B cell (primary cell): ENCODE results near the gene FOXN3. TPM values are rescaled to one million over a fixed set of nuclear protein-coding genes. Genes with fewer than 3 reads are reported as not detected.

Experiments
- ATAC-seq: fragments of 200-7000 bp; cut with Tn5 transposase; one replicate; pipeline ENCODE4 v1.10.0; 2021; ENCODE audit warnings: low read depth, mild to moderate bottlenecking, moderate number of reproducible peaks, moderate library complexity
- CTCF ChIA-PET: fragments of 350-600 bp; sonication (Branson Sonifier 250); formaldehyde crosslinking; loops from one replicate; lab custom pipeline; 2021; ENCODE audit warnings: antibody characterized with exemption, inconsistent platforms; lab: Charles Lee
- POLR2A ChIA-PET: fragments of 350-600 bp; sonication (Branson Sonifier 250); formaldehyde crosslinking; loops from one replicate; lab custom pipeline; 2021; ENCODE audit warnings: antibody characterized with exemption; lab: Charles Lee
- DNase-seq: peaks from one replicate; pipeline ENCODE4 v3.0.0; 2013
- H2AFZ ChIP-seq: 2 replicates; pipeline ENCODE4 v1.6.1; 2012; ENCODE audit warnings: mild to moderate bottlenecking, low read depth, low read length; ENCODE audit not compliant: insufficient read depth, poor library complexity, severe bottlenecking
- H3K27ac ChIP-seq, 2 donors: 1 replicate in 1 of 2; 2 replicates in 1 of 2; pipeline ENCODE4 v1.5.1; 2012 to 2013; ENCODE audit warnings: low read length in 2 of 2, mild to moderate bottlenecking in 2 of 2, moderate library complexity in 1 of 2
- H3K27me3 ChIP-seq, 4 experiments: fragments of 200-600 bp in 1 of 4; sonication (generic) in 1 of 4; replicated peaks in 1 of 4; 1 replicate in 2 of 4; 2 replicates in 2 of 4; pipeline versions ENCODE4 v1.6.1 to v1.7.0; 2013 to 2016; ENCODE audit warnings: low read length in 3 of 4, mild to moderate bottlenecking in 2 of 4, mixed read lengths in 1 of 4, moderate library complexity in 1 of 4; ENCODE audit not compliant: insufficient read depth in 4 of 4, control insufficient read depth in 3 of 4; ENCODE audit errors: control extremely low read depth in 1 of 4
- H3K36me3 ChIP-seq, 2 experiments: replicated peaks in 1 of 2; 1 replicate in 1 of 2; 2 replicates in 1 of 2; pipeline versions ENCODE4 v1.6.1 to v1.7.1; 2013; ENCODE audit warnings: low read length in 1 of 2; ENCODE audit not compliant: insufficient read depth in 2 of 2, control insufficient read depth in 1 of 2; ENCODE audit errors: control extremely low read depth in 1 of 2, extremely low read depth in 1 of 2
- H3K4me1 ChIP-seq, 2 donors: fragments of 200-600 bp in 1 of 2; sonication (generic) in 1 of 2; 1 replicate in 1 of 2; 2 replicates in 1 of 2; pipeline versions ENCODE4 v1.5.1 to v1.6.1; 2013 to 2017; ENCODE audit warnings: low read length in 2 of 2; ENCODE audit not compliant: control insufficient read depth in 2 of 2, insufficient read depth in 2 of 2
- H3K4me2 ChIP-seq: replicated peaks from 2 replicates; pipeline ENCODE3; 2012; ENCODE audit warnings: mild to moderate bottlenecking, low read depth, low read length; ENCODE audit not compliant: poor library complexity, severe bottlenecking
- H3K4me3 ChIP-seq, 5 experiments: fragments of 200-600 bp in 1 of 5; sonication (generic) in 1 of 5; 1 replicate in 3 of 5; 2 replicates in 2 of 5; pipeline versions ENCODE4 v1.5.1 to v1.7.0; 2011 to 2016; ENCODE audit warnings: low read length in 4 of 5, mild to moderate bottlenecking in 4 of 5, low read depth in 2 of 5, control low read depth in 1 of 5, moderate library complexity in 1 of 5; ENCODE audit not compliant: insufficient read depth in 1 of 5; ENCODE audit errors: control extremely low read depth in 1 of 5, extremely low read depth in 1 of 5
- H3K79me2 ChIP-seq: fragments of 200-600 bp; sonication (generic); one replicate; pipeline ENCODE4 v1.6.0; 2016; ENCODE audit warnings: low read length; ENCODE audit not compliant: control insufficient read depth, insufficient read depth
- H3K9ac ChIP-seq: fragments of 200-600 bp; sonication (generic); 2 replicates; pipeline ENCODE4 v1.6.1; 2017; ENCODE audit warnings: mild to moderate bottlenecking, low read length, moderate library complexity
- H3K9me3 ChIP-seq, 3 donors: one replicate each; pipeline versions ENCODE4 v1.6.1 to v1.7.1; 2013; ENCODE audit warnings: low read length in 2 of 3; ENCODE audit not compliant: control insufficient read depth in 2 of 3, insufficient read depth in 1 of 3; ENCODE audit errors: control extremely low read depth in 1 of 3
- H4K20me1 ChIP-seq: 2 replicates; pipeline ENCODE4 v1.6.0; 2012; ENCODE audit warnings: mild to moderate bottlenecking, low read length; ENCODE audit not compliant: insufficient read depth, control insufficient read depth, poor library complexity, severe bottlenecking
- H3K27ac Mint-ChIP-seq: one replicate; pipeline ENCODE4 v1.8.0; 2021; ENCODE audit warnings: mixed read lengths
- H3K27me3 Mint-ChIP-seq: one replicate; pipeline ENCODE4 v1.8.0; 2021; ENCODE audit warnings: mixed read lengths
- H3K4me1 Mint-ChIP-seq: one replicate; pipeline ENCODE4 v1.8.0; 2021; ENCODE audit warnings: mixed read lengths
- H3K4me3 Mint-ChIP-seq: one replicate; pipeline ENCODE4 v1.8.0; 2021; ENCODE audit warnings: mixed read lengths
- H3K9me3 Mint-ChIP-seq: one replicate; pipeline ENCODE4 v1.8.0; 2022; ENCODE audit warnings: mixed read lengths; ENCODE audit not compliant: insufficient read depth
- EZH2 ChIP-seq: IDR thresholded peaks from 2 replicates; pipeline ENCODE4 v1.6.1; 2012; ENCODE audit warnings: borderline replicate concordance, low read depth, mild to moderate bottlenecking, moderate library complexity, low read length; ENCODE audit not compliant: insufficient read depth, poor library complexity, severe bottlenecking
- WGBS: methylation state at CpG from one replicate; pipeline ENCODE4 v1.1.5; 2013; ENCODE audit warnings: missing lambda C conversion rate; ENCODE audit not compliant: insufficient coverage; 5-methylcytosine and 5-hydroxymethylcytosine counted together
- intact Hi-C: fragments of 100-400 bp; cut with micrococcal nuclease; formaldehyde crosslinking; loops from one replicate; pipeline ENCODE4 v1.10.0; 2022
- polyA plus RNA-seq: library from polyadenylated mRNA; depleted of rRNA; stranded (reverse); fragments of >200 nt; gene quantifications from 2 replicates; pipeline ENCODE4 v1.2.3, GENCODE V29; 2012
- total RNA-seq, 2 donors: library from RNA; stranded (reverse); fragments of 120-200 nt in 1 of 2; gene quantifications; 1 replicate in 1 of 2; 2 replicates in 1 of 2; pipeline versions ENCODE4 v1.2.3 to v1.2.4, GENCODE V29; 2013 to 2022
- TF ChIP-seq, protein P1 (sequence below): fragments of 200-600 bp; IDR thresholded peaks from one replicate; pipeline ENCODE4 v1.8.0; 2022; ENCODE audit warnings: antibody characterized with exemption, mild to moderate bottlenecking

The FOXN3 gene
- total and polyA plus RNA-seq, 2 donors (not counting 1 experiment from before 2014, with no cell fraction given): 80.6 to 98.2 TPM

DNA sequence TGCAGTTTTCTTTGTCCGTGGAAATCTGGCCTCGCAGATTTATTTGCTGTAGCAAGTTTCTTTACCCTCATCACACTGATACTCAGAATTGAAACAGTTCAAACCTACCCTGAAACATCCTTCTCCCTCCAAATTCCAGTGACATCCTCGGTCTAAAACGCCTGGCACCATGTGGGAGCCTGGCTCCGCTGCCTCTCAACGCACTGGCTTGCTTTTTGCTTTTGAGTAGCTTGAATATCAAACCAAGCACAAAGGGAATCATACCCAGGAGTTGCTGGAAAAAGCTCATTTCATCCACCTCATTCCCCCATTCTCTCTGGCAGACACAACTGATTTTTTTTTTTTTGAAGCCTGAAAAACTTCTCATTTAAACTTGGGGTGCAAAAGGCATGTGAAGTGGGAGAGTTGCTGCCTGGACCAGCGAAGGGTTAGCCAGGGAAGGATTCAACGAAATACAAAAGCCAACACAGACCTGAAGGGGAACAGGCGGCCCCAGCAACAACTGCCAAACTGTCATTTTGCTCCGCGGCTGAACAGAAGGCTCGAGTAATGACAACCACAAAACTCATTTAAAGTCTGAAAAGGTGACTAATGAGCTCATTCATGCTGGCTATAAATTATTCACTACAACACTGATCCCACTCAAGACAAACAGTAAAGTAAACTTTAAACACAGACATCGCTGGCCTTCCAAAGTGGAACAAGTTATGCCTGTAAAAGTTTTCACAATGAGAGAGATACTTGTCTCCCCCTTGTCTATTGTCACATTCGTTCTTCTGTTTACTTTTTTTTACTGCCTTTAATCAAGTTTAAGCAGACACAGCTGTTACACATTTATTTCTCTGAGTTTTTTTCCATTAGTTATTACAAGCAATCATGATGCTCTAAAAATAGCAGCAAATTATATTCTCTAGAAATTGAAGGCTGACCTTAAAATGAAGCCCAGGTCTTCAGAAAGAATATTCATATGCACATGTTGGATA is 12.5 kb upstream of the FOXN3 start:
- H3K4me1 Mint-ChIP-seq: peaks cover 66% of the 10 kb centered on the region
- H3K4me1 ChIP-seq: peaks cover 67 to 75% of the 10 kb centered on the region in 2 donors
- DNase-seq (peak; percentile 29), ATAC-seq (no peak)
- H3K27me3 Mint-ChIP-seq: no peaks in the 10 kb centered on the region
- peak overlapping the region; percentile 68 for H2AFZ ChIP-seq
- peaks cover 66% of the 10 kb centered on the region for H3K79me2 ChIP-seq
- H3K36me3 ChIP-seq: no peaks in the 10 kb centered on the region
- H3K27ac Mint-ChIP-seq: peak overlapping the region; percentile 86
- H3K4me2 ChIP-seq: peak overlapping the region; percentile 83
- peak overlapping the region; percentile 82 to 86 for H3K27ac ChIP-seq
- peak overlapping the region; percentile 49 to 88 (median 64) for H3K4me3 ChIP-seq
- no peak for TF ChIP-seq EZH2
- TF ChIP-seq, protein P1, sequence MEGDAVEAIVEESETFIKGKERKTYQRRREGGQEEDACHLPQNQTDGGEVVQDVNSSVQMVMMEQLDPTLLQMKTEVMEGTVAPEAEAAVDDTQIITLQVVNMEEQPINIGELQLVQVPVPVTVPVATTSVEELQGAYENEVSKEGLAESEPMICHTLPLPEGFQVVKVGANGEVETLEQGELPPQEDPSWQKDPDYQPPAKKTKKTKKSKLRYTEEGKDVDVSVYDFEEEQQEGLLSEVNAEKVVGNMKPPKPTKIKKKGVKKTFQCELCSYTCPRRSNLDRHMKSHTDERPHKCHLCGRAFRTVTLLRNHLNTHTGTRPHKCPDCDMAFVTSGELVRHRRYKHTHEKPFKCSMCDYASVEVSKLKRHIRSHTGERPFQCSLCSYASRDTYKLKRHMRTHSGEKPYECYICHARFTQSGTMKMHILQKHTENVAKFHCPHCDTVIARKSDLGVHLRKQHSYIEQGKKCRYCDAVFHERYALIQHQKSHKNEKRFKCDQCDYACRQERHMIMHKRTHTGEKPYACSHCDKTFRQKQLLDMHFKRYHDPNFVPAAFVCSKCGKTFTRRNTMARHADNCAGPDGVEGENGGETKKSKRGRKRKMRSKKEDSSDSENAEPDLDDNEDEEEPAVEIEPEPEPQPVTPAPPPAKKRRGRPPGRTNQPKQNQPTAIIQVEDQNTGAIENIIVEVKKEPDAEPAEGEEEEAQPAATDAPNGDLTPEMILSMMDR: no peak
- H3K9me3 Mint-ChIP-seq: no peaks in the 10 kb centered on the region
- H3K9ac ChIP-seq: peak overlapping the region; percentile 71
- H3K27me3 ChIP-seq: no peaks in the 10 kb centered on the region
- peaks cover 0 to 3% (median 0%) of the 10 kb centered on the region in 3 donors for H3K9me3 ChIP-seq
- WGBS: 34% methylated on average over 10 of the region's 14 CpGs
- H3K4me3 Mint-ChIP-seq: peak overlapping the region; percentile 86
- intact Hi-C loops: loop anchor here (1.0 to 5.0 kb wide), 11 partner anchors 12 to 338 kb away; partner anchors contain the start of gene FOXN3
- ChIA-PET CTCF (interaction anchor here (0.7 to 1.9 kb wide), 11 partner anchors 11 to 389 kb away, joined by 3 to 11 read pairs (median 3); no protein-coding TSS in a partner anchor), POLR2A (interaction anchor here (1.6 kb wide), 1 partner anchor 14 kb away, joined by 4 read pairs; no protein-coding TSS in a partner anchor)
- no peaks in the 10 kb centered on the region for H4K20me1 ChIP-seq
